HG03175 (cell line): Measurements from ENCODE around the gene NAV3.
A peak's percentile ranks its signal among the peaks of the same experiment; 100 is the strongest.
"Not testable (repeated sequence)": the region's sequence is repeated elsewhere in the genome, so short reads cannot be mapped to it uniquely, and the experiment has no call there.

ENCODE experiments used
- ATAC-seq: cut with Tn5 transposase; IDR thresholded peaks from one replicate; pipeline ENCODE4 v1.9.1; 2021; ENCODE audit warnings: mild to moderate bottlenecking, moderate library complexity; ENCODE audit not compliant: unreplicated experiment

The NAV3 gene

DNA sequence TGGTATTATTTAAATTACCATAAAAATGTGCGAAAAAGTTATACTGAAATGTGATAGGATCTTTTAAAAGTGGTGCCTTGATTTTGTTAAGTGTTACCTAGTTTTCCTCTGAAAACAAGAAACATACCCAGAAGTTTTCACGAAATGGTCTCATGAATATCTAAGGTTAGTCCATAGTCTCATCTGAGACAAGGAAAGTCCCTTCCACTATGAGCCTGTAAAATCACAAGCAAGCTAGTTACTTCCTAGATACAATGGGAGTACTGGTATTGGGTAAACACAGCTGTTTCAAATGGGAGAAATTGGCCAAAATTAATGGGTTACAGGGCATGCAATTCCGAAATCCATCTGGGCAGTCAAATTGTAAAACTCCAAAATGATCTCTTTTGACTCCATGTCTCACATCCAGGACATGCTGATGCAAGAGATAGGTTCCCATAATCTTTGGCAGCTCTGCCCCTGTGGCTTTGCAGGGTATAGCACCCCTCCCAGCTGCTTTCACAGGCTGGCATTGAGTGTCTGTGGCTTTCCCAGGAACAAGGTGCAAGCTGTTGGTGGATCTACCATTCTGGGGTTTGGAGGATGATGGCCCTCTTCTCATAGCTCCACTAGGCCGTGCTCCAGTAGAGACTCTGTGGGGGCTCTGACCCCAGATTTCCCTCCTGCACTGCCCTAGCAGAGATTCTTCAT lies 271.4 kb downstream of the NAV3 start:
- ATAC-seq = no peak

DNA sequence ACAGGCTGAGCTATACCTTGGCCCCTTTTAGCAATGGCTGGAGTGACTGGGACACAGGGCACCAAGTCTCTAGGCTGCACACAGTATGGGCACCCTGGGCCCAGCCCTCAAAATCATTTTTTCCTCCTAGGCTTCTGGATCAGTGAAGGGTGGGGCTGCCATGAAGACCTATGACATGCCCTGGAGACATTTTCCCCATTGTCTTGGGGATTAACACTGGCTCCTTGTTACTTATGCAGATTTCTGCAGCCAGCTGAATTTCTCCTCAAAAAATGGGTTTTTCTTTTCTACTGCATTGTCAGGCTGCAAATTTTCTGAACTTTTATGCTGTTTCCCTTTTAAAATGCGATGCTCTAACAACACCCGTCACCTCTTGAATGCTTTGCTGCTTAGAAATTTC lies 272.1 kb downstream of the NAV3 start:
- ATAC-seq = not testable (repeated sequence)

DNA sequence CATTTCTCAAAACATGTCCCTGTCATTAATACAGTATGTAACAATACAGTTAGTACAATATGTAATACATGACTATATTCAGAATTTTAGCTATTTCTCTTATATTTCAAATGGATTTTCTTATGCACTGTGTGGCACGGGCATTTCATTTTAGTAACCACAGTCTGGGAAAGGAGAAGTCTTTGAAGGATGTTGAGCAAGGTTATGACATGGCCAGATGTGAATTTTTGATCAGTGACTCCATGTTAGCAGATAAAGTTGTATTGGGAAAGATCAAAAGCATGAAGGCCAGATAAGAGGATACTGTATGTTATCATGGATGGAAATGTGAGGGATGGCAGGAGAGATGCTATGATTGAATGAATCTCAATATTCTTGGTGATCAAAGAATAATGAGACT lies 285.2 kb downstream of the NAV3 start:
- ATAC-seq = no peak

DNA sequence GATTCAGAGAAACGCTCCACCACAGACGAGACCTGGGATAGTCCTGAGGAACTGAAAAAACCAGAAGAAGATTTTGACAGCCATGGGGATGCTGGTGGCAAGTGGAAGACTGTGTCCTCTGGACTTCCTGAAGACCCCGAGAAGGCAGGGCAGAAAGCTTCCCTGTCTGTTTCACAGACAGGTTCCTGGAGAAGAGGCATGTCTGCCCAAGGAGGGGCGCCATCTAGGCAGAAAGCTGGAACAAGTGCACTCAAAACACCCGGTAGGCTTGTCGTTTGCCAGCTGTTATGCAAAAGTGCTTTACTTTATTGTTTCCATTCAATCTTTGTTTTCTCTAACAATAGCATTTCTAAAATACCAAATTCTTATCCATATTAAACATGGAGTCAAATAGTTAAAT lies 287.3 kb downstream of the NAV3 start:
- no peak for ATAC-seq

DNA sequence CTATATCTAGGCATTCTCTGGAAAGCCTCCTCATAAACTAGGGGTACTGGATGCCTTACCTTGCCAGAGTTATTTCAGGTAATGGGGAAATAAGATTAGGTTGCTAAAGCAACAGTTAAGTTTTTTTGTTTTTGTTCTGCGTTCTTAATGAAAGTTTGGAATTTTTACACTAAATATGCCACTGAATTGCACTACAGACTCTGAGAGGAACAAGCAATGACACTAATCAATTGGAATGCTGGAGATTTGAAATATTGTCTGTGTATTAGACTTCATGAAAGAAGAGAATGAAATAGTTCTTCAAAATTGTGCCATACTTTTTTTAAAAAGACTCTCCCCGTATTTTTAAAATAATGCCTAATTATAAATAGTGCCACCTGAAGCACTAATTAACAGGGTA lies 287.8 kb downstream of the NAV3 start:
- ATAC-seq = no peak

DNA sequence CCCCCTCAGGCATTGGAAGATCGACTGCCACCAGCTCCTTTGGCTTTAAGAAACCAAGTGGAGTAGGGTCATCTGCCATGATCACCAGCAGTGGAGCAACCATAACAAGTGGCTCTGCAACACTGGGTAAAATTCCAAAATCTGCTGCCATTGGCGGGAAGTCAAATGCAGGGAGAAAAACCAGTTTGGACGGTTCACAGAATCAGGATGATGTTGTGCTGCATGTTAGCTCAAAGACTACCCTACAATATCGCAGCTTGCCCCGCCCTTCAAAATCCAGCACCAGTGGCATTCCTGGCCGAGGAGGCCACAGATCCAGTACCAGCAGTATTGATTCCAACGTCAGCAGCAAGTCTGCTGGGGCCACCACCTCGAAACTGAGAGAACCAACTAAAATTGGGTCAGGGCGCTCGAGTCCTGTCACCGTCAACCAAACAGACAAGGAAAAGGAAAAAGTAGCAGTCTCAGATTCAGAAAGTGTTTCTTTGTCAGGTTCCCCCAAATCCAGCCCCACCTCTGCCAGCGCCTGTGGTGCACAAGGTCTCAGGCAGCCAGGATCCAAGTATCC lies 288.7 kb downstream of the NAV3 start:
- no peak for ATAC-seq

DNA sequence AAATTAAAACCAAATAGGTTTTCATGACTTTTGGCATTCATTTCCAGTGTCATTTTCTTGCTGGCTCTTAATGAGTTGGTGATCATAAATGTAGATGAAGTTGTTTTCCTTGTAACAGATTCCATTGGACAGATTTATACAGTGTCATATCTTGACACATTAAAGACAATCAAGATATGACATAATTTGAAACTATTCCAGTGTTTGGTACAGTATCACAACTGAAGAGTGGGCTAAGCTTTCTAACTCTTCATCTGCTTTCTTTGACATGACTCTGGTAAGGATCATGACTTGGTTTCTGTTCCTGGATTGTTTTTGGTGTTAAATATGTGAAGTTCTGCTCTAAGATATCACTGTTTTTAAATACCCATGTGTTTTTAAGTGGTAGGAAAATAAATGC lies 289.6 kb downstream of the NAV3 start:
- no peak for ATAC-seq

DNA sequence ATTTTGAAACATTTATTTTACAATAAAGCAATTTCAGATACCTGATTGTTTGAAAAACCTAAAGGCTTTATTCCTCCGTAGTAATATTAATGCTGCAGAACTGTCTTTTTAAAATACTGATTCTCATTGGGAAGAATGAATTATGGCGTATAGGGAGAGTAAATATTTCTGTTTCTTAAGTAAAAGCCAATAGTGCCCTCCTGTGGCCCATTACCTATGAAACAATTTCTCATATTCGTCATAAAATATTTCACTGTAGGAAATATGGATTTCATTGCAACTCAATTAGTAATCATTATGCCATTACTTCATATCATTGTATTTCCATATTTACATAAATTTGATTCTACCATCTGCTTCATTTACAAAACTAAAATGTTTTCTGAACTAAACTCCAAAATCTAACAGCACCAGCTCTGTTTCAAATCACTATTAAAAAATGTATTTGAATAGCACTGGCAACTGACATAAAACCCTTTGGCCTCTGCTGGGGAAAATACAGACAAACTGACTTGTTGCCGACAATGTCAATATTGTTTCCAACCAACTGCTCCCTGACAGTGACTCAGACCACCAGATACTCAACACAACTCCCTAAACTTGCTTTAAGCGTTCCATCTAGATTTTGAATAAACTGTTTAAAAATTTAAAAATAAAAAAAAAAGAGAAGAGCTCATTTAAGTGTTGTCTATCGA lies 290.3 kb downstream of the NAV3 start:
- ATAC-seq = no peak

DNA sequence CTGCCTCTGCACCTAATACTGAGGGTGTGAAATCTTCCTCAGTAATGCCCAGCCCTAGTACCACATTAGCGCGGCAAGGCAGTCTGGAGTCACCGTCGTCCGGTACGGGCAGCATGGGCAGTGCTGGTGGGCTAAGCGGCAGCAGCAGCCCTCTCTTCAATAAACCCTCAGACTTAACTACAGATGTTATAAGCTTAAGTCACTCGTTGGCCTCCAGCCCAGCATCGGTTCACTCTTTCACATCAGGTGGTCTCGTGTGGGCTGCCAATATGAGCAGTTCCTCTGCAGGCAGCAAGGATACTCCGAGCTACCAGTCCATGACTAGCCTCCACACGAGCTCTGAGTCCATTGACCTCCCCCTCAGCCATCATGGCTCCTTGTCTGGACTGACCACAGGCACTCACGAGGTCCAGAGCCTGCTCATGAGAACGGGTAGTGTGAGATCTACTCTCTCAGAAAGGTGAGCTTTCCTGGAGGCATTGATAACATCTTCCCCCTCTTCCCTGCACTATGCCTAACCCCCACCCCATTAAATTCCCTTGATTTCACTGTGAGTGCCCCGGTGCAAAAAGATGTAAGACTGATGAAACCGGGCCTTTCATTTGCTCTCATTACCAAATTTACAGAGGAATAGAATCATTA lies 291.4 kb downstream of the NAV3 start:
- no peak for ATAC-seq

DNA sequence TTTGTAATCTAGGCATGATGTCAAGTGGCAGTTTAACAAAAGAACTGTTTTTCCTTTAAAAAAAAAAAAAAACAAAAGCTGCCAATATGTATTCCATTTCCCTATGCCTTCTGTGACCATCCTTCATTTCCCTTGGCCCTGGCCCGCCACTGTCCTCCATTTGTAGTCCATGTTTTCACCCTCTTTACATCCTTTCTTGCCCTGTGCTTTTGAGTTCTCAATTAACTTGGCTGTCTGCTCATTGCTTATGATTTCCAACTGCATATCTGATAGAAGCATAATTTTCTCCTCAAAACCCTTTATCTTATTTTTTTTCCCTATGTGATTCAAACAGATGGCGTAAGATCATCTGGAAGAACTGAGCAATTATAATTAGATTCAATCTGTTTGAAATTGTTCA lies 297.5 kb downstream of the NAV3 start:
- ATAC-seq = no peak

DNA sequence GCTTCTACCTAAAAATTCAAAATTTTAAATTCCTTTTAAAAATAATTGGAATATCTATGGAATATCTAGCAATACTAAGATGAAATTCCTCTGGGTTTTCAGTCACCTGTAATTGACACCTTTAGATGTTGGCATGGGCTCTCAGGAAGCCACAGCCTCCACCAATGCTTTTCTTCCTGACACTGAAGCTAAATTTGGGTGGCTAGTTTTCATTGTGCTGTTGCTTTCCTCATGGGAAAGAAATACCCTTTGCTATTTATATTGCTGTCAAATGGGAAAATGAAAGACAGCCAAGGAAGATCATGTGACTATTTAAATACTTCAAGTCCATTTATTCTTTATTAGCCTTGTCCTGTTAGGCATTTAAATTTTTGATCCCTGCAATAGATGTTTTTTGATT lies 313.0 kb downstream of the NAV3 start:
- ATAC-seq = no peak

DNA sequence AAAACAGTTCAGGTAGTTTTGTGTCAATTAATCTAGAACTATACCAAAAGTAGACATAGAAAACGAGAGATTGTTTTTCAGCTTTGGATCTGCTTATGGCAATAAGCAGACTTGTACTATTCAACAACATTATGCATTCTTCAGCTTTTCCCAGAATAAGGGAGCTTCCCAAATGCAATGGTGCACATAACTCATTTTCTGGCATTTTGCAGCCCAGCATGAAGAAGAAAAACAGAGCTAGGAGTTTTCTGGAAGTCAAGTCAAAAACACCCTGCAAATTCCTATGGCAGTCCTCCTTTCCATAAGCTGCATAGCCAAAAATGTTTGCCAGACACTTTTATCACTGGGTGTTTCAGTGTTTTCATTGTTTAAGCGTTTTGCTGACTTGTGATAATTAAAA lies 314.7 kb downstream of the NAV3 start:
- ATAC-seq = no peak

DNA sequence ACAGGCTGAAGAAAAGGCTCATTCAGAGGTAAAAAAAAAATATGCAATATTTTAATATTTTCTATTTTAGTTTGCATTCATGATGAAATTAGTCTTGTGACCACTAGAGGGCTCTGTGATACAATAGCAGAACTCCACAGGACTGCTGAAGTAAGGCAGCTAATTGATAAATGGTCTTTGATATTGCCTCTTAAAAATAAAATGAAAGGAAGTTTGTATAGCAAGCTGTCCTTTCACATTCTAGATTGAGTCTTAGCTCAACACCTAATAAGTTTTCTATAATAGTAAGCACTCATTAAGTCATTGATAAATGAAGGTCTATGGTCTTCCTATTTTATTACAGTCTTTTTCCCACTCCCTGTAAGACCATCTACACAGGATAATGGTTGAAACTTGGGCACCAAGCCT lies 315.7 kb downstream of the NAV3 start:
- peak; percentile 83 for ATAC-seq

DNA sequence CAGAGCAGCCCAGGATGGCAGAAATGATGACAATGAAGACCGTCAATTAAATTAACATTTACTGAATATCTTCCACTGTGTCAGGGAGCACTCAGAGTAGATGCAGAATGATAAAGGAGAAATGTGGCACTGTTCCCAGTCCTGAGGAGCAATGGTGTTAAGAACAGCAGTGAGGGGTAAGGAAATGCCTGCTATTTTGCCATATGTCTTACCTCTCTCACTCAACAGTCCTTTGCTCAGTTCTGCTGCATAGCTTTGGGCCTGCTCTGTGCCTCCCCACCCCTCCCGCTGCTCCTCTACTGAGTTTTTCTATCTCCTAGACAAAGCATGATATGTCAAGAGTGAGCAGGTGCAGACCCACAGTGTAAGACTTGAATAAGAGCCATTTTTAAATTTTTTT lies 318.8 kb downstream of the NAV3 start:
- no peak for ATAC-seq

DNA sequence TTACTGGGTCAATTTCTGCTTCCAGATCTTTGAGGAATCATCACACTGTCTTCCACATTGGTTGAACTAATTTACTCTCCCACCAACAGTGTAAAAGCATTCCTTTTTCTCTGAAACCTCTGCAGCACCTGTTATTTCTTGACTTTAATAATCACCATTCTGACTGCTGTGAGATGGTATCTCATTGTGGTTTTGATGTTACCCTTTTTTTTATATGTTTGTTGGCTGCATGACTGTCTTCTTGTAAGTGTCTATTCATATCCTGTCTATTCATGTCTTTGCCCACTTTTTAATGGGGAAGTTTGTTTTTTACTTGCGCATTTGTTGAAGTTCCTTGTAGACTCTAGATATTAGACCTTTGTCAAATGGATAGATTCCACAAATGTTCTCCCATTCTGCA lies 324.9 kb downstream of the NAV3 start:
- ATAC-seq = no peak

DNA sequence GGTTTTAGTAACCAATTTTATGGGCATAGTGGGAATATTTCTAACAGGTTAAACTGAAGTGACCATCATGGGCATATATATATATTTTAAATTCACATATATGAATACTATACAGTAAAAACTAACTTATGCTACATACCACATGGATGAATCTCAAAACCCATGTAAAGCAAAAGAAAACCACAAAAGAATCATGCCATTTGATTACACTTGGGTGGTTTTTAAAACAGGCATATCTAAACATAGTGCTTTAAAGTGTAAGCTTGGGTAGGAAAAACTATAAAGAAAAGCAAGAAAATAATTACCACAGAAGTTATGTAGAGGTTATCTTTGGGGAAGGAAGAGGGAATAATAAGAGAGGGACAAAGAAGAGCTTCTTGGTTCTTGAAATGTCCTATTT lies 326.1 kb downstream of the NAV3 start:
- no peak for ATAC-seq

DNA sequence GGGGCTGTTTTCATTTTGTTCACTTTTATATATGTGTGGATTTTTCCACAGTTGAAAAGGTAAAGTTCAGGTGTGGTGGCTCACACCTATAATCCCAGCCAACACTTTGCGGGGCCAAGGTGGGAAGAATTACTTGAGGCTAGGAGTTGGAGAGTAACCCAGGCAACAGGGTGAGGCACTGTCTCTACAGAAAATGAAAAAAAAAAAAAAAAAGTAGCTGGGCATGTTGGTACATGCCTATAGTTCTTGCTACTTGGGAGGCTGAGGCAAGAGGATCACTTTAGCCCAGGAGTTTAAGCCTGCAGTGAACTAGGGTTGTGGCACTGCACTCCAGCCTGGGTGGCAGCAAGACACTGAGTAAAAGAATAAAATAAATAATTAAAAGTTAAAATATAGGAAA lies 326.5 kb downstream of the NAV3 start:
- ATAC-seq = no peak

DNA sequence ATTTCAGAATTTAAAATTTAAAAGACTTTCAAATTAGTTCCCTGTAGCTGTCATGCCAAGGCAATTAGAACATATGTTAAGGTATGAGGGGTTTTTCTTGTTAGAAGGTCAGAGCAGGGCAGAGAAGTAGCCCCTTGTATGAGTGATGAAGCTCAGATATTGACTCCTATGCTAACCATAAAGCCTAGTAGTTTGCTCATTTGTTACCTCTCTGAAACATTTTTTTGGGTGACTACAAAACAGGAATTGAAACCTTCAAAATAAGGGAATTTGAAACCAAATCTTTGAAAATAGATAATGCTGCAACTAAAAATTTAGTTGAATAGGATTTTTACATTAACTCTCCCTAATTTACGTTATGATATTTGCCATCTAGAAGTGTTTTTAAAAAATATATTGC lies 333.5 kb downstream of the NAV3 start:
- ATAC-seq = no peak

DNA sequence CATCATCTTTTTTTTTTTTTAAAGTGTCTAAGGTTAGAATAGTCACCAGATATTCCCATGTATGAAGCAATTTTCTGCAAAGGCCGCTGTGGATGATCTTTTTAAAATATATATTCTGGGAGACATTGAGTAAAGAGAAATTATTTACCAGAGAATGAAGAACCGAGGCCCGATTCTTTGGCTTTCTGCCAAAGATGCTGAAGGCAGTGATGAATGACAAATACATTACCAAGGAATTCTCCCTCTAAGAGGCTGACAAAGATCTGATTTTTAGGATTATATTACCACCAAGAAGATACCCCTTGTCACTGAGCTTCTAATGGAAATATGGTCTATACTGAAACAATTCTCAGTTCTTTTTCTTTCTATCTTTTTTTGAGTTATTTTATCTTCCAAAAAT lies 336.8 kb downstream of the NAV3 start:
- ATAC-seq = no peak

DNA sequence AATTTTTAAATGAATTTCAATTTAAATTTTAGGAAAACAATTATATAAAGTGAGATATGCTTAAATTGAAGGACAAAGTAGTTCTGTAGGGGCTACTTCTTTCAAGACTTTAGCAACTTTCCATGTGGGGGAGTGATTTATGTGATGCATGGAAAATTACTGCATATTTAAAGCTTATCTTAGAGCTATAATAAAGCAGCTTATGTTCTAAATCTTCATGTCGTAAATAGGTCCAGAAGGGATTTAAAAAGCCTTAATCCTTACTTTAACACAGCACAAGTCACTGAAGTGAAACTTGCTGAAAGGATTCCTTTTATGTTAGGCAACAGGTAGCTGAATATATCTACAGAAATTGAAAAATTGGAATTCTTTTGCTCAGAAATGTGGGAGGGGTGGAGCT lies 340.4 kb downstream of the NAV3 start:
- no peak for ATAC-seq

DNA sequence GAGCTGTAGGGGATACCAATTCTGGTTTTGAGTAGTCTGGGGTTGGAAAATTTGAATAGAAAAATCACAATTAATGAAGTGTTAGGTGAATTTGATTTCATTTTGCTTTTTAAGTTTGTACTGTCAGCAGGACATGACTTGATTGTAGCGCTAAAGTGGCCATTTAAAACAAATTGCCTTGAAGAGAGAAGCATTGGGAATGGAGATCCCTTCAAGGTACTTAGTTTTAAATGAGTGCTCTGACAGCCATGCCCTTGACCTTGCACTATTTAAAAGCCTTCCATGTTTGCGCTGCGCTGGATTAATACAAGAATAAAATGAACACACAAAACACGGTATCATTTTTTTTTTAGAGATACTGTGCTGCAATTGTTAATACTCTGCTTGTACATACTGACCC lies 345.9 kb downstream of the NAV3 start:
- ATAC-seq = no peak

DNA sequence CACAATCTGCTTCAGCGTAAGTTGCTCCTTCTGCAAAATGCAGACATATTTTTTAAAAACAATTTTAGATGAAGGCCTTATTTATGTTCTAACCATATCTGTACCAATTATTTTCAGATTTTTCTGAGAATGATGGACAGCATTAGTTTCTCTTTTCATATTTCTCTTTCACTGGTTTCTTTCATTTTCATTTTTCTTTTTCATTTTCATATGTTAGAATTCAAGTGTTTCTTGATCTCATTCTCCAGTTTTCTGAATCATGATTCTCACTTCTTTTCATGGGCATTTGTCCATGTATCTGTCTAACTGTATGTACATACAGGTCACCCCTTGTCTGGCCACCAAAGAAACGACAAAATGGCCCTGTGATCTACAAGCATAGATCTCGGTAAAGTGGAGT lies 346.6 kb downstream of the NAV3 start:
- peak; percentile 51 for ATAC-seq
